AML-193 (cell line): ENCODE results near the gene LIN9.
"Not testable (repeated sequence)": the region's sequence is repeated elsewhere in the genome, so short reads cannot be mapped to it uniquely, and the experiment has no call there.

ENCODE experiments used
- DNase-seq, 2 experiments: peaks; one replicate each; lab custom pipeline; 2025; lab: John Stamatoyannopoulos, UW

The LIN9 gene

GRCh38 chr1:226274138-226274537 lies 34.8 kb downstream of the LIN9 start:
- no peak for DNase-seq

- not testable (repeated sequence) for DNase-seq
These were observed 36.6 kb downstream of the LIN9 start for GRCh38 chr1:226272233-226272902.

GRCh38 chr1:226268421-226269124 lies 40.4 kb downstream of the LIN9 start:
- DNase-seq: no peak

GRCh38 chr1:226261818-226262217 lies 47.1 kb downstream of the LIN9 start:
- no peak for DNase-seq

- no peak for DNase-seq
These were observed 53.6 kb downstream of the LIN9 start for GRCh38 chr1:226255380-226255779.

- DNase-seq: no peak
These were observed 55.0 kb downstream of the LIN9 start for GRCh38 chr1:226253933-226254332.

GRCh38 chr1:226252841-226253240 lies 56.1 kb downstream of the LIN9 start:
- DNase-seq: not testable (repeated sequence)

- no peak for DNase-seq
These were observed 58.5 kb downstream of the LIN9 start for GRCh38 chr1:226250511-226250910.

GRCh38 chr1:226248796-226249195 lies 60.2 kb downstream of the LIN9 start:
- DNase-seq: no peak

- DNase-seq: peak; percentile 20 to 21
These were observed 60.9 kb downstream of the LIN9 start for GRCh38 chr1:226248091-226248490.

GRCh38 chr1:226239421-226239820 lies 69.5 kb downstream of the LIN9 start:
- no peak for DNase-seq

- no peak for DNase-seq
These were observed 72.1 kb downstream of the LIN9 start for GRCh38 chr1:226236826-226237225.

- no peak for DNase-seq
These were observed 75.2 kb downstream of the LIN9 start for GRCh38 chr1:226233806-226234205.

- DNase-seq: no peak
These were observed 75.7 kb downstream of the LIN9 start for GRCh38 chr1:226233293-226233692.

GRCh38 chr1:226226601-226227000 lies 82.4 kb downstream of the LIN9 start:
- no peak for DNase-seq

GRCh38 chr1:226223786-226224244 lies 85.1 kb downstream of the LIN9 start:
- no peak for DNase-seq

- no peak for DNase-seq
These were observed 85.7 kb downstream of the LIN9 start, which contains the start of gene MIXL1 for GRCh38 chr1:226223157-226223785. MIXL1 (plus strand) TSS chr1:226223664; CDS start chr1:226223682, 18 bp downstream.

- DNase-seq: no peak
These were observed 86.3 kb downstream of the LIN9 start for GRCh38 chr1:226222686-226223085.

GRCh38 chr1:226220473-226221189 lies 88.3 kb downstream of the LIN9 start:
- no peak for DNase-seq

- DNase-seq: no peak
These were observed 91.7 kb downstream of the LIN9 start for GRCh38 chr1:226217273-226217672.

- no peak for DNase-seq
These were observed 92.9 kb downstream of the LIN9 start for GRCh38 chr1:226216056-226216455.

- DNase-seq: no peak
These were observed 93.7 kb downstream of the LIN9 start for GRCh38 chr1:226215239-226215638.
